Measurements from ENCODE around the gene C11orf16.
"Not testable (repeated sequence)": the region's sequence is repeated elsewhere in the genome, so short reads cannot be mapped to it uniquely, and the experiment has no call there.

The C11orf16 gene

GRCh38 chr11:8932564-8933180 is at the start of gene C11orf16:
TSS of gene C11orf16 (minus strand) at chr11:8932947. CDS start at chr11:8932308, 639 bp downstream.
- no peaks in the 10 kb centered on the region for H3K36me3 Mint-ChIP-seq
- H3K4me3 Mint-ChIP-seq, result no peak within 1 kb of the TSS
- no peaks in the 10 kb centered on the region for H3K9me3 Mint-ChIP-seq
- CTCF ChIA-PET, result no interaction called here
- no peak within 1 kb of the TSS for H3K27ac Mint-ChIP-seq
- no peaks in the 10 kb centered on the region for H3K27me3 Mint-ChIP-seq
- H3K4me1 Mint-ChIP-seq, result peaks cover 5% of the 10 kb centered on the region
- DNase-seq, result no peak

GRCh38 chr11:8980485-8980884 is 47.7 kb upstream of the C11orf16 start:
- Mint-ChIP-seq H3K27ac (no peak overlapping the region), H3K27me3 (no peaks in the 10 kb centered on the region), H3K4me3 (no peak overlapping the region), H3K36me3 (no peaks in the 10 kb centered on the region), H3K4me1 (no peaks in the 10 kb centered on the region), H3K9me3 (no peaks in the 10 kb centered on the region)
- DNase-seq, result no peak
- CTCF ChIA-PET, result interaction anchor here (0.6 kb wide), 1 partner anchor 133 kb away, joined by 3 read pairs; no protein-coding TSS in a partner anchor

GRCh38 chr11:8979365-8979764 is 46.6 kb upstream of the C11orf16 start:
- CTCF ChIA-PET, H3K36me3 Mint-ChIP-seq, H3K27ac Mint-ChIP-seq, H3K4me1 Mint-ChIP-seq, H3K4me3 Mint-ChIP-seq, H3K27me3 Mint-ChIP-seq, H3K9me3 Mint-ChIP-seq, DNase-seq: not testable (repeated sequence)

GRCh38 chr11:8973121-8973520 is 40.4 kb upstream of the C11orf16 start:
- Mint-ChIP-seq H3K4me3 (no peak overlapping the region), H3K27me3 (no peaks in the 10 kb centered on the region), H3K27ac (no peak overlapping the region), H3K36me3 (peaks cover 2% of the 10 kb centered on the region), H3K9me3 (no peaks in the 10 kb centered on the region), H3K4me1 (no peaks in the 10 kb centered on the region)
- DNase-seq, result no peak
- CTCF ChIA-PET, result interaction anchor here (1.7 kb wide), 1 partner anchor 165 kb away, joined by 4 read pairs; no protein-coding TSS in a partner anchor

- H3K27ac Mint-ChIP-seq, result no peak overlapping the region
- no peak overlapping the region for H3K4me3 Mint-ChIP-seq
- CTCF ChIA-PET, result interaction anchor here (1.7 kb wide), 1 partner anchor 166 kb away, joined by 4 read pairs; no protein-coding TSS in a partner anchor
Observed at GRCh38 chr11:8971924-8972316, 39.2 kb upstream of the C11orf16 start.

GRCh38 chr11:8971196-8971923 is 38.6 kb upstream of the C11orf16 start:
- H3K9me3 Mint-ChIP-seq, result no peaks in the 10 kb centered on the region
- no peak overlapping the region for H3K4me3 Mint-ChIP-seq
- DNase-seq, result no peak
- no peak overlapping the region for H3K27ac Mint-ChIP-seq
- H3K36me3 Mint-ChIP-seq, result peaks cover 6% of the 10 kb centered on the region
- no peaks in the 10 kb centered on the region for H3K27me3 Mint-ChIP-seq
- H3K4me1 Mint-ChIP-seq, result peaks cover 3% of the 10 kb centered on the region
- CTCF ChIA-PET, result interaction anchor here (1.7 kb wide), 1 partner anchor 166 kb away, joined by 4 read pairs; no protein-coding TSS in a partner anchor

More at GRCh38 chr11:8971924-8972316, 39.2 kb upstream of the C11orf16 start:
- no peaks in the 10 kb centered on the region for H3K9me3 Mint-ChIP-seq
- H3K4me1 Mint-ChIP-seq, result no peaks in the 10 kb centered on the region
- H3K27me3 Mint-ChIP-seq, result no peaks in the 10 kb centered on the region
- DNase-seq, result no peak
- peaks cover 6% of the 10 kb centered on the region for H3K36me3 Mint-ChIP-seq

- H3K36me3 Mint-ChIP-seq, result peaks cover 10% of the 10 kb centered on the region
- H3K9me3 Mint-ChIP-seq, result no peaks in the 10 kb centered on the region
- peaks cover 25% of the 10 kb centered on the region for H3K4me1 Mint-ChIP-seq
- CTCF ChIA-PET, result no interaction called here
- H3K4me3 Mint-ChIP-seq, result no peak overlapping the region
- no peak overlapping the region for H3K27ac Mint-ChIP-seq
- no peaks in the 10 kb centered on the region for H3K27me3 Mint-ChIP-seq
- no peak for DNase-seq
Observed at GRCh38 chr11:8967184-8967583, 34.4 kb upstream of the C11orf16 start.

- CTCF ChIA-PET, result interaction anchor here (1.3 to 3.0 kb wide), 5 partner anchors 49 to 276 kb away, joined by 3 to 17 read pairs (median 4); no protein-coding TSS in a partner anchor
- peak; percentile 88 for DNase-seq
- peaks cover 36% of the 10 kb centered on the region for H3K4me1 Mint-ChIP-seq
- H3K27me3 Mint-ChIP-seq, result no peaks in the 10 kb centered on the region
- peaks cover 17% of the 10 kb centered on the region for H3K36me3 Mint-ChIP-seq
- H3K27ac Mint-ChIP-seq, result peak within 1 kb of the TSS; percentile 95
- no peaks in the 10 kb centered on the region for H3K9me3 Mint-ChIP-seq
- peak within 1 kb of the TSS; percentile 97 for H3K4me3 Mint-ChIP-seq
Observed at GRCh38 chr11:8964324-8965320, 31.9 kb upstream of the C11orf16 start, which contains the start of gene TMEM9B. TSS of gene TMEM9B (minus strand) at chr11:8964442. CDS start at chr11:8964313, 129 bp downstream.

- Mint-ChIP-seq H3K4me3 (peak overlapping the region; percentile 97), H3K9me3 (no peaks in the 10 kb centered on the region), H3K36me3 (peaks cover 16% of the 10 kb centered on the region), H3K4me1 (peaks cover 43% of the 10 kb centered on the region), H3K27ac (peak overlapping the region; percentile 95), H3K27me3 (no peaks in the 10 kb centered on the region)
- CTCF ChIA-PET, result interaction anchor here (1.3 to 3.0 kb wide), 5 partner anchors 48 to 275 kb away, joined by 3 to 17 read pairs (median 4); no protein-coding TSS in a partner anchor
- peak; percentile 90 for DNase-seq
Observed at GRCh38 chr11:8963569-8964323, 31.0 kb upstream of the C11orf16 start.

GRCh38 chr11:8962841-8963240 is 30.1 kb upstream of the C11orf16 start:
- H3K4me3 Mint-ChIP-seq, result peak overlapping the region; percentile 97
- no peaks in the 10 kb centered on the region for H3K27me3 Mint-ChIP-seq
- peak overlapping the region; percentile 72 for H3K27ac Mint-ChIP-seq
- CTCF ChIA-PET, result interaction anchor here (1.4 to 3.0 kb wide), 4 partner anchors 48 to 274 kb away, joined by 3 to 17 read pairs (median 8); no protein-coding TSS in a partner anchor
- peaks cover 16% of the 10 kb centered on the region for H3K36me3 Mint-ChIP-seq
- no peak for DNase-seq
- H3K4me1 Mint-ChIP-seq, result peaks cover 43% of the 10 kb centered on the region
- H3K9me3 Mint-ChIP-seq, result no peaks in the 10 kb centered on the region

GRCh38 chr11:8961401-8961800 is 28.7 kb upstream of the C11orf16 start:
- no peak overlapping the region for H3K27ac Mint-ChIP-seq

GRCh38 chr11:8959546-8960166 is 26.9 kb upstream of the C11orf16 start:
- H3K36me3 Mint-ChIP-seq, result peaks cover 28% of the 10 kb centered on the region
- H3K9me3 Mint-ChIP-seq, result no peaks in the 10 kb centered on the region
- no peaks in the 10 kb centered on the region for H3K27me3 Mint-ChIP-seq
- H3K4me3 Mint-ChIP-seq, result no peak overlapping the region
- CTCF ChIA-PET, result interaction anchor here (0.5 to 3.9 kb wide), 39 partner anchors 8 to 790 kb away, joined by 3 to 65 read pairs (median 4); partner anchors contain the start of gene ASCL3
- peak; percentile 30 for DNase-seq
- peaks cover 43% of the 10 kb centered on the region for H3K4me1 Mint-ChIP-seq
- H3K27ac Mint-ChIP-seq, result no peak overlapping the region

More at GRCh38 chr11:8961401-8961800, 28.7 kb upstream of the C11orf16 start:
- H3K4me3 Mint-ChIP-seq, result no peak overlapping the region
- CTCF ChIA-PET, result interaction anchor here (1.0 to 3.9 kb wide), 5 partner anchors 12 to 394 kb away, joined by 4 to 65 read pairs (median 8); no protein-coding TSS in a partner anchor
- H3K27me3 Mint-ChIP-seq, result no peaks in the 10 kb centered on the region
- H3K4me1 Mint-ChIP-seq, result peaks cover 54% of the 10 kb centered on the region
- no peaks in the 10 kb centered on the region for H3K9me3 Mint-ChIP-seq
- peaks cover 19% of the 10 kb centered on the region for H3K36me3 Mint-ChIP-seq
- no peak for DNase-seq

All from activated naive CD4-positive, alpha-beta T cell treated with anti-CD3 and anti-CD28 coated beads, Interleukin-2, amount 10 ng/mL, durations not matched to agents 7 days and 5 days (primary cell).